ENCODE data around the gene DDR2.
"Not testable (repeated sequence)": the region's sequence is repeated elsewhere in the genome, so short reads cannot be mapped to it uniquely, and the experiment has no call there.

DDR2 gene

DNA sequence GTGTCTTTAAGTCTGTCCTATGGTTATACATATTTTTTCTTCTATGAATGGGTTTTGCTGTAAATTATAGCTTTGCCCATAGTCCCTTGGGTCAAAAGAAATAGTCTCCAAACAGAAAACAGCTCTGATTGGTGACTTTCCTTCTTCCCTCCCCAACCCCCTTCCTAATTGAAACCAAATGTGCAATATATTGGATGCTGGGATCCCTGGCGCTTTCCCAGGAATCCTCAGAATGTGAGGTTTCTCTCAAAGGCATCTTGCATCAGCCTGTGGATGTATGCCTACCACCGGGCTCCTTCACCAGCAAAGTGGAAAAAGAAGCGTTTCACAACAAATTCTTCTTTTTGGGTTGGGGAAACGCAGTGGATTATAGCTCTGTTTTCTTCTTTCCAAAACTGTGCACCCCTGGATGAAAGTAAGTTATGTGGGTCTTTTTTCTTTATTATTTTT, at the start of gene DDR2:
TSS of gene DDR2 (plus strand) at position 248 of the 450 bp plus-strand sequence. CDS start 86,600 bp downstream, outside the sequence.
- DNase-seq (ENCODE audit: low read depth), result peak; percentile 87

DNA sequence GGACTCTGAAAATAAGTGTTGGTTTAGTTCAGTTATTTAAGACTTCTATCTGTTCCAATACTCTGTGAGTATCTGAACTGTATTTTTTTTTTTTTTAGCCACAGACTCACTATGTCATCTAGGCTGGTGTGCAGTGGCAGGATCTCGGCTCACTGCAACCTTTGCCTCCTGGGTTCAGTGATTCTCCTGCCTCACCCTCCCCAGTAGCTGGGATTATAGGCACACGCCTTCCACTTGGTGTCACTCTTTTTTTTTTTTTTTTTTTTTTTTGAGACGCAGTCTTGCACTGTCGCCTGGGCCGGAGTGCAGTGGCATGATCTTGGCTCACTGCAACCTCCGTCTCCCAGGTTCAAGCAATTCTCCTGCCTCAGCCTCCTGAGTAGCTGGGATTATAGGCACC, 49.4 kb upstream of the DDR2 start:
- not testable (repeated sequence) for DNase-seq (ENCODE audit: low read depth)

GRCh38 chr1:162585101-162585500, 47.2 kb upstream of the DDR2 start:
- DNase-seq (ENCODE audit: low read depth), result peak; percentile 44

GRCh38 chr1:162587347-162587746, 44.9 kb upstream of the DDR2 start:
- DNase-seq (ENCODE audit: low read depth), result no peak

GRCh38 chr1:162587761-162588260, 44.5 kb upstream of the DDR2 start:
- no peak for DNase-seq (ENCODE audit: low read depth)

DNA sequence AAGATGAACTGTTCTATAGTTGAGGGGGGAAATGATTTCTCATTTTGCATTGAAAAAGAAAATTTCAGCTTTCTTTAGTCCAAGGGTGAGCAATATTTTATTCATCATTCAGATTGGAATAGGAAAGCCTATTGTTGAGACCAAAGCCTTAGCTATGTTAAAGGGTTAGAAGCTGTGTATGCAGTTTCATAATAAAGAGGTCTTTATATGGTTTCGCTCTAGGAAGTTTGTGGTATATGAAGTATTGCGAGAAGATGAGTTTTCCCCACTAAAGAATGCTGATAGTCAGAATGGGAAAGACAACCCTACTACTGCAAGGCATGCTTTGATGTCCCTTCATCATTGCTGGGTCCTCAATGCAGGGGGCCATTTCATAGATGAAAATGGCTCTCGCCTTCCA, 42.2 kb upstream of the DDR2 start:
- no peak for DNase-seq (ENCODE audit: low read depth)

DNA sequence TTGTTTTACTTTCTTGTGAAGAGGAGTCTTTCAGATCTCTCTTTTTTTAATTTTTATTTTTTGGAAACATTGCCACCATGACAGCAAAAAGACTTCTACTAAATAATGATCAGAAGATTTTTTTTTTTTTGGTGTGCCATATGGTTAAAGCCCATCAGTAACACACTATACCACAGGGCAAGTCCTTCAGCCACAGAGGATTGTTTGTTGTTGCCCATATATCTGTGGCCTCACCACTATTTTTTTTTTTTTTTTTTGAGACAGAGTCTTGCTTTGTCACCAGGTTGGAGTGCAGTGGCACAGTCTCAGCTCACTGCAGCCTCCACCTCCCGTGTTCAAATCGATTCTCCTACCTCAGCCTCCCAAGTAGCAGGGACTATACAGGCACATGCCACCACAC, 41.6 kb upstream of the DDR2 start:
- no peak for DNase-seq (ENCODE audit: low read depth)

DNA sequence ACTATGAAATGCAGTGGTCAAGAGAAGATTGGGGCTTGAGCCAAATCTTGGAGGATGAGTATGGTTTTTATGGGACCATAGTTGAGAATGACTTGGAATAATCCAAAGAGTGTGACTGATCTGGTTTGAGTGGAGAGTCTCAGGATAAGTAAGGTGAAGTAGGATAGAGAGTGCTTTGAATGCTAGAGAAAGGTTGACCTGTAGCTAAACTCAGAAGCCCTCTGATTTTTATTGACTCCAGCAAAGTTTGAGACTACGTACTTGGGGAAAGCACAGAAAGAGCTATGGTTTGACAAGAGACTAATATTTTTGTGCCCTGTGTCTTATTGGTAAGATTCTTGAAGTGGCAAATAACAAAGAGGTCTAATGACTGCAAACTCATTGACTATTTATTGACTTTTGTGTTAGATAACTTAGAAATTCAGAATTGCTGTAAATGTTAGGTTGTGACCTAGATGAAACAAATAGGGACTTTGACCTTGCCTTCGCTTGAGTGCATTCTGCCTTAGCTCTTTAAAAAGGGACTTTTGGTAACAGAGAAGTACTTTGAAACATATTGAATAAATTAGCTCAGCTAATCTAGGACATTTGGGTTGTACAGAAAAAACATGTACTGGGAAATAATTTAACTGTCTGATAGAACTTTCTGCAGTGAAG, 35.6 kb upstream of the DDR2 start:
- no peak for DNase-seq (ENCODE audit: low read depth)

- no peak for DNase-seq (ENCODE audit: low read depth)
Observed at GRCh38 chr1:162599451-162599850, 32.8 kb upstream of the DDR2 start.

DNA sequence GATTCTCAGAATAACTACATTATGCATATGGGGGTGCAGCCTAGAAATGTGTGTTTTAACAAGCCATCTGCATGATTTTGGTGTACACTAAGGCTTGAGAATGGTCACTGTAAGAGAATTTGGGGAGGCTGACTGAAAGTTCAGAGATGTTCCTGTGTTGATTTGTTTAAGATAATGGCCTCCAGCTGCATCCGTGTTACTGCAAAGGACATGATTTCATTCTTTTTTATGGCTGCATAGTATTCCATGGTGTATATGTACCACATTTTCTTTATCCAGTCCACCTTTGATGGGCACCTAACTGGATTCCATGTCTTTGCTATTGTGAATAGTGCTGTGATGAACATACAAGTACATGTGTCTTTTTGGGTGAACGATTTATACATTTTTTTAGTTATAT, 29.1 kb upstream of the DDR2 start:
- not testable (repeated sequence) for DNase-seq (ENCODE audit: low read depth)

DNA sequence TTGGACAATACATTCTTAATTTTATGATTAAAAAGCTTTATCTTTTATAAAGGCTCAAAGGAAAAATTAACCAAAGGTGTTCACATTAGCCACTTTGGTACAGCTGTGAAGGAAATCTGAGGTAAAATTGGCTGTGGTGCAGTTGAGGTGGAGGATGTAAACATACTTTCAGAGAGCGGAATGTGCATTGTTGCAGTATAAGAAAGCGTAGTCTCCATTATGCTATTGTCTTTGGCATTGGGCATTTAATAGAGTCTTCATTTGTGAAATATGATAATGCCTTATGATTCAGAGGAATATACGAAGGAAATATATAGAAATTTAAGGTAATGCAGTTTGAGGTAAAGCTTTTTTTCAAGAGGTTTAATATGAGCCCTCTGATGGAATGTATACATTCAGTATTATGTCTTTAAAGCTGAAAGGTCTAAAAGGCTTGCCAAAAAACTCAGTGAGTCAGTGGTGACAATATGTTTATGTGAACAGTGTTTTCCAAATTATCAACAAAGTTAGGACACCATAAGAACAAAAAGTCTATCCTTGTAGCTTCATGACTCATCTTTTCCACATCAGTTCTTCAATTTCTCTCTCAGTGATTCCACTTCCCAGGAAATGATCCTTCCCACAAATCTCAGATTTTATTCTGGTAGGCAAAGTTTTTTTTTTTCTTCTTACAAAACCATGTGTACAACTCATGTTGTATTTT, 26.9 kb upstream of the DDR2 start:
- DNase-seq (ENCODE audit: low read depth), result peak; percentile 94

DNA sequence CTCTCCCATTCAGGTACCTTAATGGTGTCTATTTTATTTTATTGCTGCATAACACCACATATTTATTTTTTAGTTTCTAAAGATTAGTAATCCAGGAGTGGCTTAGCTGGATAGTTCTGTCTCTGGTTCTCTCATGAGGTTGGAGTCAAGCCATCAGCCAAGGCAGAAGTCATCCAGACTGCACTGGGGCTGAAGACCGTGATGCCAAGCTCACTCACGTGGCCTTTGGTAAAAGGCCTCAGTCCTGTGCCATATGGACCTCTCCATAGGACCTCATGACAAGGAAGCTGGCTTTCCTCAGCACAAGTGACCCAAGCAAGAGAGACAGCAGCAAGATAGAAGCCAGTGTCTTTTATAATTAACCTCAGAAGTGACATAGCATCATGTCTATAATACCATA, 23.0 kb upstream of the DDR2 start:
- DNase-seq (ENCODE audit: low read depth), result no peak

GRCh38 chr1:162612606-162613400, 19.5 kb upstream of the DDR2 start:
- DNase-seq (ENCODE audit: low read depth), result no peak

DNA sequence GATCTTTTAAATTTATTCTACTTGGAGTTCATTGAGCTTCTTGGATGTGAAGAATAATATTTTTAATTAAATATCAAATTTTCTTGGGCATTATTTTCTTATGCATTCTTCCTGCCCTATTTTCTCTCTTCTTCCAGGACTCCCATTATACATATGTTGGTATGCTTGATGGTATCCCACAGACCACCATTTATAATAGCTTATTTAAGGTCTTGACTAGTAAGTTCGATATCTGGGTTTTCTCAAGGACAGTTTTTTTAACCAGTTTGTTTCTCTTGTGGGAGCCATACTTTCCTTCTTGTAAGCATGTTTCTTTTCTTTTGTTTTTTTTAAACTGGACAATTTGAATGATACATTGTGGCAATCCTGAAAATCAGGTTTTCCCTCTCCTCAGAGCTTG, 15.4 kb upstream of the DDR2 start:
- DNase-seq (ENCODE audit: low read depth), result no peak

GRCh38 chr1:162617513-162617912, 14.8 kb upstream of the DDR2 start:
- no peak for DNase-seq (ENCODE audit: low read depth)

GRCh38 chr1:162619076-162619475, 13.2 kb upstream of the DDR2 start:
- no peak for DNase-seq (ENCODE audit: low read depth)

- no peak for DNase-seq (ENCODE audit: low read depth)
Observed at GRCh38 chr1:162621256-162621655, 11.0 kb upstream of the DDR2 start.

DNA sequence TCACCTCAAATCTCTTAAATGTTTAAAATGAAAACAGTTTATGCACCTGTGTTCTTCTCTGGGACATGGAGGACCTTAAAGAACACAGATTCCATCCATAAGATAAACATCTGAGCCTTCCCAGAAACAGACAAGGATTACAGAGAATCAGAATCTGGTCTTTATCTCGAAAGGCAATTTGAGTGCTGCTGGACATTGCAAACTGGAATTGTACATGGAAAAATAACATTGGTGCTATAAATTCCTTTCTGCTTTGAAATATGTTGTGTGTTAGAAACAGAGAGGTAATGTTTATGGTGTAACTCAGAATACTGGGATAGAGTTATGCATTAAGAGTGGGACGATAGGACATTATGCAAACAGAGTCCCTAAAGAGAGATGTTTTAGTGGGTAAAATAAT, 6.6 kb upstream of the DDR2 start:
- no peak for DNase-seq (ENCODE audit: low read depth)

DNA sequence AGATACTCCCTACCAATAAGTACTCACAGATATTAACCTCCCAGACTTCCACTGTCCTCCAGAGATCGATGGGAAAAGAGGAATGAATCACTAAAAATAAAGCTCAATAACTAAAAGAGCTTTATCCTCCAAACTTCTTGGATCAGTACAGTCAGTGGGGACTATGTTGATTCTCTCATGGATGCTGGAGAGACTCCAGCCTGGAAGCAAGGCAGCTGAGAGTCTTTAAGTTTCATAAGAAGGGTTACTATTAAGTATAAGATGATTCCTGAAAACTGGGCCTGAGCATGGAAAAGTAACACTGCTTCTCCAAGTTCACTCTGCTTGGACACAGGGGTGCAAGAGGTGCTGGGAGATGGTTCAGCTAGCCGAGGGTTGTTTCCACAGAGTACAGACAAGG, 6.2 kb upstream of the DDR2 start:
- DNase-seq (ENCODE audit: low read depth), result no peak

- DNase-seq (ENCODE audit: low read depth), result no peak
Observed at GRCh38 chr1:162626761-162627160, 5.5 kb upstream of the DDR2 start.

DNA sequence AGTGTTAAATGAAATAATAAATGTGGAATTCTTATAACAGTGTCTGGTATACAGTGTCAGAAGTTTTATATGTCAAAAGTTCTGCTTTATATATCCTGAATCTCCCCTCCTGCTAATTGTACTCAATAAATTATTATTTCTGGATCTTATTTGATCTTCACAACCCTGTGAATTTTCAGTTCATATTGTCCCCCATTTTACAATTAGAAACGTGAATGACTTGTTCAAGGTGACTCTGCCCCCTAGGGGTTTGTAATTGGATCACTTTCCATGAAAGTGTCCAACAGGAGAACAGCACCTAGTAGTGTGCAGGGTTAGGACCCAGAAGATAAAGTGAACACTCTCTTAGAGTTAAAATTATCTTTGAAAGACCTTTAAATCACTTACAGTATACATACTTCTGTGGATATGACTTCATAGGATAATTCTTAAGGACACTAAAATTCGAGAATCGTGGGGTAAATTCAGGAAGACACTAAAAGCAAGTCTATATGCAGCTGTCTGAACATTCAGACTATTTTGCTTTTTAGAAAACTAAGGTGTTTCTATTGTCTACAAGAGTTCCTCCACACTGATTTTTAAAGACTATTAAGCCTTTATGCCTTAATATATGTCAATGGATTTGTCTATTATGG, 4.5 kb upstream of the DDR2 start:
- DNase-seq (ENCODE audit: low read depth), result peak; percentile 53

DNA sequence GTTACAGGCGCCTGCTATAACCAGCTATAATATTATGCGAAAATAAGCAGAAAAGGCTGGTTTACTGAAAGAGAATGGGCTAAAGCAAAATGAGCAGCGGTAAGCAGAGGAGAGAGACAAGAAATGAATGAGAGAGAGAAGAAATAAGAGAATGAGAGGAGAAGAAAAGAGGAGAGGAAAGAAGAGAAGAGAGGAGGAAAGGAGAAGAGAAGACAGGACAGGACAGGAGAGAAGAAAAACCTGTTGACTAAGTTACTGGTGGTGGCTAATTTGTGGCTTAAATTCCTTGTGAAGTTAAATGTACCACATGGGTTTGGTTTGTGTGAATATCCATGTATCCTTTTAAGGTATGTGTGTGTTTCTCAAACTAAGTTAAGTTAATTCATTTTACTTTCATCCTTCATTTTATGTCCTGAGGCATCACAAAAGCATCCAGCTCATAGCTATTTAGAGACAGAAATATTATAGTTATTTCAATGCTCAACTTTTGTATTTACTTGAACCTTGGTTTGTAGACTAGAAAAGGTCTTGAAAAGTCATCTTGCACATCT, 3.1 kb upstream of the DDR2 start:
- no peak for DNase-seq (ENCODE audit: low read depth)
